ENCODE data around the gene NMB.

NMB gene

DNA sequence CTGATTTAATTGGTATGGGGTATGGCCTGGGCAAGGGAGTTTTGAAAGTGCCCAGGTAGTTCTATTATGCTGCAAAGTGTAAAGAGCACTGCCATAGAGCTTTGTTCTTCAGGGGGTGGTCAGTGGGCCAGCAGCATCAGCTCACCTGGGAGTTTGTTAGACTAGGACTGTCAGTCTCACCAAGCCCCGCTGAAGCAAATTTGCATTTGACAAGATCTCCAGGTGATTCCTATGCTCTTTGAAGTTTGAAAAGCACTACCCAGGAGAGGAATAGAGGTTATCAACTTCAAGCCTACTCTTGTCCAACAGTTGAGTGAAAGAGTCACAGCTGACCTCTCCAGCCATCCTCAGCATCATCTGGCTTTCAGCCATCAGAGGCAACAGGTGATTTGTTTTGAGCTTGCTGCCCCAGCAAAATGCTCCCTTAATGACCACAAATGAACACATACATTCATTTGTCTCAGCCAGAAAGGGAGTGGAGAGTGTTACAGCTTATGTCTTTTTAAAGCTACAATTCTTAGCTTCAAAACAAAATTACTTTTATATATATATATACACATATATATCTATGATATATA, 49.2 kb downstream of the NMB start:
- TF ChIP-seq, protein P1, sequence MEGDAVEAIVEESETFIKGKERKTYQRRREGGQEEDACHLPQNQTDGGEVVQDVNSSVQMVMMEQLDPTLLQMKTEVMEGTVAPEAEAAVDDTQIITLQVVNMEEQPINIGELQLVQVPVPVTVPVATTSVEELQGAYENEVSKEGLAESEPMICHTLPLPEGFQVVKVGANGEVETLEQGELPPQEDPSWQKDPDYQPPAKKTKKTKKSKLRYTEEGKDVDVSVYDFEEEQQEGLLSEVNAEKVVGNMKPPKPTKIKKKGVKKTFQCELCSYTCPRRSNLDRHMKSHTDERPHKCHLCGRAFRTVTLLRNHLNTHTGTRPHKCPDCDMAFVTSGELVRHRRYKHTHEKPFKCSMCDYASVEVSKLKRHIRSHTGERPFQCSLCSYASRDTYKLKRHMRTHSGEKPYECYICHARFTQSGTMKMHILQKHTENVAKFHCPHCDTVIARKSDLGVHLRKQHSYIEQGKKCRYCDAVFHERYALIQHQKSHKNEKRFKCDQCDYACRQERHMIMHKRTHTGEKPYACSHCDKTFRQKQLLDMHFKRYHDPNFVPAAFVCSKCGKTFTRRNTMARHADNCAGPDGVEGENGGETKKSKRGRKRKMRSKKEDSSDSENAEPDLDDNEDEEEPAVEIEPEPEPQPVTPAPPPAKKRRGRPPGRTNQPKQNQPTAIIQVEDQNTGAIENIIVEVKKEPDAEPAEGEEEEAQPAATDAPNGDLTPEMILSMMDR (conservative IDR thresholded peaks at IDR 0.05): no peak
- no peak overlapping the region for H3K27ac ChIP-seq

DNA sequence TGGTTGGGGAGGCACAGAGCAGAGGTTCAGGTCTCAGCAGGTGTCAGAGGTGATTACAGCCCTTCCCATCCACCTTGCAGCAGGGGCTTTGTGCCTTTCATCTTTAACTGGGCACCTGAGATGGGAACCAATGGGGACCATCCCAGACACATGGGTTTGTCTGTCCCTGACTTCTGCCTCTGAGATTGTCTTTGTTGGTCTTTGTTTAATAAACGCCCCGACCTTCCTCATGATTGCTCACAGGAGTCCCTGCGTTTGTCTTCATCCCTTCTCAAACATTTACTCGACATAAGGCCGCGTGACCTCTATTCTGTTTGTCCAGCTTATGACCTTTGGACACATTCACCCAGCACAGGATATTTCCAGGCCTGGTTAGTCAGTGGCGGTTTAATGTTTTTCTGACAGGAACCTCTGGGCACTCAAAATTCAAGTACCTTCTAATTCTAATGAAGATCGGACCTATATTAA, 51.3 kb downstream of the NMB start:
- peak overlapping the region; percentile 69 for H3K27ac ChIP-seq
- TF ChIP-seq, protein P1 (conservative IDR thresholded peaks at IDR 0.05): no peak

DNA sequence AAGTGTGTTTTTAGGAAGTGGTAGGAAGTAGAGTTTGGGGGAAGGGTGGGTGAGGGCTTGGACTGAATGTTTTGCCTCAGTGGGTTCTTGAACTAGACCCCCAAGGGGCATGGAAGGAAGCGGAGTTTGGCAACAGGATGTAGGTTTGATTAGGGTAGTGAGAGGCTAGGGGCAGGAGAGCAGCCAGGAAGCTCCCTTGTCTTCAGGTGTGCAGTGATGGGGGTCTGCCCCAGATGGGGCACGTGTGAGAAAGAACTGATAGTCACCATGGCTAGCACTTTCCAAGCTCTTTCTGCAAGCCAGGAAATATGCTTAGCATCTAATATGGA, 52.5 kb downstream of the NMB start:
- peak overlapping the region; percentile 69 for H3K27ac ChIP-seq
- TF ChIP-seq, protein P1 (conservative IDR thresholded peaks at IDR 0.05): no peak

Data from VCaP (cell line).